HepG2 (cell line): ENCODE measurements around the gene OGFR. TPM values are rescaled to one million over a fixed set of nuclear protein-coding genes. Genes with fewer than 3 reads are reported as not detected.

ENCODE experiments used
- AKAP8 ChIP-seq: sonication (generic); formaldehyde crosslinking; IDR thresholded peaks from 2 replicates; pipeline ENCODE4 v1.5.1; 2020; ENCODE audit warnings: mild to moderate bottlenecking, missing genetic modification reagents
- CAMTA2 ChIP-seq: sonication (generic); formaldehyde crosslinking; IDR thresholded peaks from 2 replicates; pipeline ENCODE4 v1.4.0; 2020; ENCODE audit warnings: mild to moderate bottlenecking, missing genetic modification reagents, borderline replicate concordance
- FOXK1 ChIP-seq: sonication (generic); formaldehyde crosslinking; IDR thresholded peaks from 2 replicates; pipeline ENCODE4 v1.4.0; 2020; ENCODE audit warnings: low read depth, missing genetic modification reagents, borderline replicate concordance
- FOXK2 ChIP-seq: fragments of 450-650 bp; IDR thresholded peaks from 2 replicates; pipeline ENCODE4 v1.6.1; 2016
- GABPB1 ChIP-seq: IDR thresholded peaks from 2 replicates; pipeline ENCODE4 v1.6.1; 2016; ENCODE audit warnings: mild to moderate bottlenecking, missing genetic modification reagents, moderate library complexity, missing compliant biosample characterization
- GLI4 ChIP-seq: sonication (generic); formaldehyde crosslinking; IDR thresholded peaks from 2 replicates; pipeline ENCODE4 v1.5.1; 2020; ENCODE audit warnings: missing genetic modification reagents, mild to moderate bottlenecking, moderate library complexity, borderline replicate concordance
- GTF3A ChIP-seq: sonication (generic); formaldehyde crosslinking; conservative IDR thresholded peaks from 2 replicates; pipeline ENCODE4 v1.4.0; 2020; ENCODE audit warnings: mild to moderate bottlenecking, missing genetic modification reagents
- KDM5A ChIP-seq: fragments of 200-600 bp; sonication (generic); IDR thresholded peaks from 2 replicates; pipeline ENCODE4 v1.7.0; 2018; ENCODE audit warnings: antibody characterized with exemption, mild to moderate bottlenecking, low read length, borderline replicate concordance
- MLX ChIP-seq: IDR thresholded peaks from 2 replicates; pipeline ENCODE4 v1.6.1; 2016
- SP5 ChIP-seq: IDR thresholded peaks from 2 replicates; pipeline ENCODE4 v1.6.1; 2016; ENCODE audit warnings: low read depth, borderline replicate concordance
- SSRP1 ChIP-seq: IDR thresholded peaks from 2 replicates; pipeline ENCODE4 v1.6.1; 2016; ENCODE audit warnings: control low read depth
- ZBTB46 ChIP-seq: sonication (generic); formaldehyde crosslinking; IDR thresholded peaks from 2 replicates; pipeline ENCODE4 v1.4.0; 2020; ENCODE audit warnings: mild to moderate bottlenecking, missing genetic modification reagents, borderline replicate concordance
- ZBTB8A ChIP-seq: sonication (generic); formaldehyde crosslinking; IDR thresholded peaks from 2 replicates; pipeline ENCODE4 v1.4.0; 2020; ENCODE audit warnings: mild to moderate bottlenecking, low read depth, missing genetic modification reagents, borderline replicate concordance
- ZFP36L2 ChIP-seq: sonication (generic); formaldehyde crosslinking; IDR thresholded peaks from 2 replicates; pipeline ENCODE4 v1.4.0; 2020; ENCODE audit warnings: missing genetic modification reagents
- ZNF414 ChIP-seq: sonication (generic); formaldehyde crosslinking; IDR thresholded peaks from 2 replicates; pipeline ENCODE4 v1.5.0; 2020; ENCODE audit warnings: missing genetic modification reagents
- ZNF501 ChIP-seq: sonication (generic); formaldehyde crosslinking; IDR thresholded peaks from 2 replicates; pipeline ENCODE4 v1.5.1; 2020; ENCODE audit warnings: mild to moderate bottlenecking, moderate library complexity, missing genetic modification reagents
- ZNF768 ChIP-seq: sonication (generic); formaldehyde crosslinking; IDR thresholded peaks from 2 replicates; pipeline ENCODE4 v1.4.0; 2020; ENCODE audit warnings: missing genetic modification reagents
- polyA plus RNA-seq, 8 experiments: library from polyadenylated mRNA; depleted of rRNA in 3 of 8; stranded (reverse) in 7 of 8; unstranded in 1 of 8; fragments of >200 nt; fragmentation: Illumina TruSeq in 4 of 8; extraction: Trizol in 4 of 8; gene quantifications; 2 replicates each; pipeline versions ENCODE4 v1.2.1 to v1.2.3, GENCODE V29; 2011 to 2016; ENCODE audit warnings: low read depth in 4 of 8, missing spikeins in 1 of 8, mixed read lengths in 1 of 8; ENCODE audit not compliant: insufficient read depth in 1 of 8
- total RNA-seq, 5 experiments: library from RNA; depleted of rRNA; stranded (reverse); fragments of >200 nt; fragmentation: Illumina TruSeq; extraction: Trizol; gene quantifications; 2 replicates each; pipeline ENCODE4 v1.2.3, GENCODE V29; 2016; ENCODE audit warnings: low read depth in 1 of 5
- TF ChIP-seq, protein P1 (sequence below): IDR thresholded peaks from 2 replicates; pipeline ENCODE4 v1.6.1; 2016; ENCODE audit warnings: low read depth, missing genetic modification reagents, missing compliant biosample characterization
- TF ChIP-seq, protein P2 (sequence below): sonication (generic); formaldehyde crosslinking; IDR thresholded peaks from 2 replicates; pipeline ENCODE4 v1.5.0; 2020; ENCODE audit warnings: mild to moderate bottlenecking, missing genetic modification reagents, borderline replicate concordance

Gene OGFR
- total and polyA plus RNA-seq, 2 of the 13 experiments (the other 11 are each of a cell fraction or from before 2014, with no cell fraction given) = 47.7 to 81.8 TPM

DNA sequence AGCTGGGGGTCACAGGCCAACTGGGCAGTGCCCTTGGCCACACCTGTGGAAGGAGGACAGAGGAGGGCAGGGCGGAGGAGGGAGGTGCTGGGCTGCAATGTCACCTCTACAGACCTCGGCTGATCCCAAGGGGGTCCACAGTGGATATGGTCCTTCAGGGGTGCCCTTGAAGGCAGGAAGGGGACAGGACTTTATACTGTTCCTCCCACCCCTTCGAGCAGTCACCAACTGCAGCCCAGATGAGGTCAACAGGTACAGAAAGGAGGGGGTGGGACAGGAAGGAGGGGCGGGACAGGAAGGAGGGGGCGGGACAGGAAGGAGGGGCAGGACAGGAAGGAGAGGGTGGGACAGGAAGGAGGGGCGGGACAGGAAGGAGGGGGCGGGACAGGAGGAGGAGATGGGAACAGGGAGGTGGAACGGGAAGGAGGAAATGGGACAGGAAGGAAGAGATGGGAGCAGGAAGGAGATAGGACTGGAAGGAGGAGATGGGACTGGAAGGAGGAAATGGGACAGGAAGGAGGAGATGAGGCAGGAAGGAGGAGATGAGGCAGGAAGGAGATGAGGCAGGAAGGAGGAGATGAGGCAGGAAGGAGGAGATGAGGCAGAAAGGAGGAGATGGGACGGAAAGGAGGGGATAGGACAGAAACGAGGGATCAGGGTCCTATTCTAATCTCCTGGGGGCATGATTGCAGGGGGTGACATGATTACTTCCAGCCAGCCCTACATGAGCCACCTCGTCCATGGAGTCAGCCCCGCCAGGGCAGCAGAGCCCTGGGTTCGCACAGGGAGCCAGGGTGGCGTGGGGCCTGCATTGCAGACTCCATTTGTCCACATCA is 27.7 kb upstream of the OGFR start (continued):
- TF ChIP-seq, protein P1, sequence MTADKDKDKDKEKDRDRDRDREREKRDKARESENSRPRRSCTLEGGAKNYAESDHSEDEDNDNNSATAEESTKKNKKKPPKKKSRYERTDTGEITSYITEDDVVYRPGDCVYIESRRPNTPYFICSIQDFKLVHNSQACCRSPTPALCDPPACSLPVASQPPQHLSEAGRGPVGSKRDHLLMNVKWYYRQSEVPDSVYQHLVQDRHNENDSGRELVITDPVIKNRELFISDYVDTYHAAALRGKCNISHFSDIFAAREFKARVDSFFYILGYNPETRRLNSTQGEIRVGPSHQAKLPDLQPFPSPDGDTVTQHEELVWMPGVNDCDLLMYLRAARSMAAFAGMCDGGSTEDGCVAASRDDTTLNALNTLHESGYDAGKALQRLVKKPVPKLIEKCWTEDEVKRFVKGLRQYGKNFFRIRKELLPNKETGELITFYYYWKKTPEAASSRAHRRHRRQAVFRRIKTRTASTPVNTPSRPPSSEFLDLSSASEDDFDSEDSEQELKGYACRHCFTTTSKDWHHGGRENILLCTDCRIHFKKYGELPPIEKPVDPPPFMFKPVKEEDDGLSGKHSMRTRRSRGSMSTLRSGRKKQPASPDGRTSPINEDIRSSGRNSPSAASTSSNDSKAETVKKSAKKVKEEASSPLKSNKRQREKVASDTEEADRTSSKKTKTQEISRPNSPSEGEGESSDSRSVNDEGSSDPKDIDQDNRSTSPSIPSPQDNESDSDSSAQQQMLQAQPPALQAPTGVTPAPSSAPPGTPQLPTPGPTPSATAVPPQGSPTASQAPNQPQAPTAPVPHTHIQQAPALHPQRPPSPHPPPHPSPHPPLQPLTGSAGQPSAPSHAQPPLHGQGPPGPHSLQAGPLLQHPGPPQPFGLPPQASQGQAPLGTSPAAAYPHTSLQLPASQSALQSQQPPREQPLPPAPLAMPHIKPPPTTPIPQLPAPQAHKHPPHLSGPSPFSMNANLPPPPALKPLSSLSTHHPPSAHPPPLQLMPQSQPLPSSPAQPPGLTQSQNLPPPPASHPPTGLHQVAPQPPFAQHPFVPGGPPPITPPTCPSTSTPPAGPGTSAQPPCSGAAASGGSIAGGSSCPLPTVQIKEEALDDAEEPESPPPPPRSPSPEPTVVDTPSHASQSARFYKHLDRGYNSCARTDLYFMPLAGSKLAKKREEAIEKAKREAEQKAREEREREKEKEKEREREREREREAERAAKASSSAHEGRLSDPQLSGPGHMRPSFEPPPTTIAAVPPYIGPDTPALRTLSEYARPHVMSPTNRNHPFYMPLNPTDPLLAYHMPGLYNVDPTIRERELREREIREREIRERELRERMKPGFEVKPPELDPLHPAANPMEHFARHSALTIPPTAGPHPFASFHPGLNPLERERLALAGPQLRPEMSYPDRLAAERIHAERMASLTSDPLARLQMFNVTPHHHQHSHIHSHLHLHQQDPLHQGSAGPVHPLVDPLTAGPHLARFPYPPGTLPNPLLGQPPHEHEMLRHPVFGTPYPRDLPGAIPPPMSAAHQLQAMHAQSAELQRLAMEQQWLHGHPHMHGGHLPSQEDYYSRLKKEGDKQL = no peak
- TF ChIP-seq ZNF501 (CRISPR knock-in tag) (no peak), SSRP1 (CRISPR knock-in tag) (no peak), CAMTA2 (CRISPR knock-in tag) (no peak), AKAP8 (CRISPR knock-in tag) (no peak), GLI4 (no peak), ZBTB46 (CRISPR knock-in tag) (no peak), ZBTB8A (CRISPR knock-in tag) (no peak), ZNF414 (CRISPR knock-in tag) (no peak), FOXK2 (peak; percentile 24; the same call in 1 of the 2 replicates), GTF3A (CRISPR knock-in tag) (no peak), SP5 (CRISPR knock-in tag) (peak; percentile 72; the same call in 1 of the 2 replicates), FOXK1 (CRISPR knock-in tag) (no peak), ZFP36L2 (CRISPR knock-in tag) (no peak), ZNF768 (CRISPR knock-in tag) (peak; percentile 85), MLX (CRISPR knock-in tag) (no peak), KDM5A (no peak), GABPB1 (CRISPR knock-in tag) (peak; percentile 61)
- TF ChIP-seq, protein P2, sequence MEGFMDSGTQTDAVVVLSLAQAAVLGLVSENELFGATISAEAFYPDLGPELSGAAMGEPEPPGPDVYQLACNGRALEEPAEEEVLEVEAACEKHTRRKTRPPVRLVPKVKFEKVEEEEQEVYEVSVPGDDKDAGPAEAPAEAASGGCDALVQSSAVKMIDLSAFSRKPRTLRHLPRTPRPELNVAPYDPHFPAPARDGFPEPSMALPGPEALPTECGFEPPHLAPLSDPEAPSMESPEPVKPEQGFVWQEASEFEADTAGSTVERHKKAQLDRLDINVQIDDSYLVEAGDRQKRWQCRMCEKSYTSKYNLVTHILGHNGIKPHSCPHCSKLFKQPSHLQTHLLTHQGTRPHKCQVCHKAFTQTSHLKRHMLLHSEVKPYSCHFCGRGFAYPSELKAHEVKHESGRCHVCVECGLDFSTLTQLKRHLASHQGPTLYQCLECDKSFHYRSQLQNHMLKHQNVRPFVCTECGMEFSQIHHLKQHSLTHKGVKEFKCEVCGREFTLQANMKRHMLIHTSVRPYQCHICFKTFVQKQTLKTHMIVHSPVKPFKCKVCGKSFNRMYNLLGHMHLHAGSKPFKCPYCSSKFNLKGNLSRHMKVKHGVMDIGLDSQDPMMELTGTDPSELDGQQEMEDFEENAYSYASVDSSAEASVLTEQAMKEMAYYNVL (CRISPR knock-in tag) = no peak
